HG03457 (cell line): ENCODE data around the gene GNAS.

Experiments used
- ATAC-seq: cut with Tn5 transposase; IDR thresholded peaks from one replicate; pipeline ENCODE4 v1.9.1; 2021; ENCODE audit warnings: moderate number of reproducible peaks; ENCODE audit not compliant: unreplicated experiment

Gene GNAS

GRCh38 chr20:58878399-58878798 lies 25.9 kb downstream of the GNAS start:
- ATAC-seq: no peak

DNA sequence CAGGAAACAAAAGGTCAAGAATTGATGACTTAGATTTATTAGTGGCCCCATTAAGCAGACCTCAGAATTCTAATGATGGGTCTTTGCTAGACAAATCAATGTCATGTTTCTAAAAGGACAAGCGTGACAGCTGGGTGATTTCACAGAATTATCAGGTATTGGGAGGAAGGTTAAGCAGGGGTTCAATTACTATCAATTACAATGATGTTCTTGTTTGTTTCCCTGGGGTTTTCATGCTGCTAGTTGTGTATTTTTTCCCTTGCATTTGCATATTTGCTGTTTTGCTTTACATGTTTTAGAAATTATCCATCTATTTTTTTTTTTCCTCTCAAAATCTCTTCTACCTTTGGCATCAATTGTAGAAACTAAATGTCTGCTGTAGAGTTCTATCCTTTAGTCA lies 27.9 kb downstream of the GNAS start:
- ATAC-seq: no peak

DNA sequence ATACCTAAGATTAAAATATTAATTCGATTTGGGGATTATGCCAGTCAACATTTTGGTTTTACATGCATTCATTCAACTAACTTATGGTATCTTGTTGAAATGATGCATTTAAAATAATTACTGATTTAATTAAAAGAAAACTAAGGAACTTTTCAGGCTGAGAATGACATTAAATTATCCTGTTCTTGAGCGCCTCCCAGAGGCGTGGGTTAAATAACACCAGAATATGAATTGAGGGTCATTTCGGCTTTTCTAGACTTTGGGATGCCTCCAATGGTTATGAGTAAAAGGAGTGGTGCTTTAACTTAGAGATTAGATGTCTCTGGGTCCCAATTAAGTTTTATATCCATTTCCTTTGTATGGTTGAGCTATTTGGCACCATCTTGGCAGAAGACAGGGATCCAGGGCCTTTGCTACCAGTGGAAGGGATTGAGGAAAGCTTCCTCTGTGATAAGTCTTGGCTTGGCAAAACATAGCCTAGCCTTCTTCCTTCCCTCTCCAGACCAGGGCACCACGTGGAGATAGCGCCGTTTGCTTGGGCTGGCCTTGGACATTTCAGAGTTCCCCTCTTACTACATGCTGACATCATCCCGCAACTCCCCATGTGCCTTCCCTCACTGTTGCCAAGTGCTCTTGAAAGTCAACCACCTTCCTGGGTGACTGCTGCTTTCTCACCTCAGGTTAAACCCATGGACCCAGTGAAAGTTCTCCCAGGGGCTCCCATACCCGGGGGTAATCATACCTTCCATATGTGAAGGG lies 28.7 kb downstream of the GNAS start:
- no peak for ATAC-seq

GRCh38 chr20:58882704-58883089 lies 30.2 kb downstream of the GNAS start:
- ATAC-seq: no peak

DNA sequence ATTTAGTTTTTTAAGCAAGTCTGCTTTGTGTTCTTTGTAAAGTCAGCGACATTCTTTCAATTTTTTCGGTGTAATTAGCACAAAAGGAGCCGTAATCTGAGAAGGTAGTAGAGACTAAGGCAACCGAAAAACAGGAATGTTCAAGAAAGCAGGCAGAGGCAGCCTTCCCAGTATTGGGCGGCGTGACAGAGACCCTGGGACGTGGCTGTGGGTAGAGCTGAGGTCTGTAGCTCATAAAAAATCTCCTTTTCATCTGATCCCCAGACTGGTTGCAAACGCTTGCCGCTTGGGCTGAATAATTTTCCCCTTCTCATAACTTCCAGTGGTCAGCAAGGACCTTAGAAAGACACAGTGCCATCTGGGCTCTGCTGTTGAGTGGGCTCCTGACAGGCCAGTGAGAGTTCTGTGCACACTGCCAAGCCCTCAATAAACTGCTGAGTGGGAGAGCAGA lies 30.8 kb downstream of the GNAS start:
- no peak for ATAC-seq

DNA sequence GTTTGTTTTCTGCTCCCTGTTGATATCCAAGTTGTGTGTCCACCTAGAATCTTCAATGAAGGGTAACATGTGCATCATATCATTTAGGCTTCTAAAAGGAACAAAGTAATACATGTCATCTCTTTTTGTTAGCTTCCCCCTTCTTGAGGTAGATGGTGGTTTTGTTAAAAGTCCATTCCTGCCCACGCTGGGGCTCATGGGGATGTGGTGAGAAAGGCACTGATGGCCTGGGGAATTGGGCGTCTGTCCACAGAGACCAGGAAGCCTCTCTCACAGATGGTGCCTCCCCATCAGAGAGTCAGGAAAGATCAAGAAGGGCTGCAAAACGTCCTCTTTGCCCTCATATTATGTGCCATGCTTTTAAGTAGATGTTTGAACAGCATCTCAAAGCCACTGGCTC lies 32.5 kb downstream of the GNAS start:
- no peak for ATAC-seq

GRCh38 chr20:58886546-58886945 lies 34.0 kb downstream of the GNAS start:
- ATAC-seq: no peak

- no peak for ATAC-seq
Measured at GRCh38 chr20:58888103-58888502, 35.6 kb downstream of the GNAS start.

DNA sequence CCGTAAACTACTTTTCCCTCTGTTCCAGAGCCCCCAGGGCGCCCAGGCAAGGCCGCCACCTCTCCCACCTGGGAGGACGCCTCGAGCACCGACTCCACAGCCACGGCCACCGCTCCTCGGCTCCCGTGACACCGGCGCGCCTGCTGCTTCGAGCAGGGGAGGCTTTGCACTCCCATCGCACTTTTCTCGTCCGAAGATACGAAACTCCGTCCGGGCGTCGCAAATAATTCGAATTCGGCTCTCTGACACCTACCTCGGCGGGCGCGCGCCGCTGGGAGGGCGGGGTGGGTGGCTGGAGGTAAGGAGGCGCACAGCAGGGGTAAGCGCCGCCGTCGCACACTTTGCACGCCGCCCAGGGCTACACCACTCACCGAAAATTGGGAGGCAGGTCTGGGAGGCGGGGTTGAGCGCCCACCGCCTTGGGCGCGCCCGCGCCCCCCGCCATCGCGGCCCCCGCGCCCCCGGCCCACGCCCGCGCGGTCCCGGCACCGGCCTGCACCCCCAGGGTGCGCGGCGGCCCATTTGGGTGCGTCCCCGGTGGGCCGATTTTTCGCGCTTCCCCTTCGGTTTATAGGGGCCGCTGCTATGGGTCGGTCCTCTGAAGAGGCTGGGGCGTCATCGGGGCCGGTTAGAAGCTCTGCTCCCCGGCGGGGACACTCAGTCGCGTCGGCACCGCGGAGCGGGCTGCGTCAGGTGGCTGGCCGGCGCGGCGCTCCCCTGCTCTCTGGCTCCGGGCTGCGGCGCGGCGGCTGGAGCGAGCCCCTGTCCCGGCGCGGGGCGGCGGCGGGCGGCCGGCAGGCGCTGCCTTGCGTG lies 36.2 kb downstream of the GNAS start:
- peak; percentile 34 for ATAC-seq

- no peak for ATAC-seq
Measured at GRCh38 chr20:58889334-58889760, 36.8 kb downstream of the GNAS start.

GRCh38 chr20:58889798-58890517 lies 37.4 kb downstream of the GNAS start:
- no peak for ATAC-seq

DNA sequence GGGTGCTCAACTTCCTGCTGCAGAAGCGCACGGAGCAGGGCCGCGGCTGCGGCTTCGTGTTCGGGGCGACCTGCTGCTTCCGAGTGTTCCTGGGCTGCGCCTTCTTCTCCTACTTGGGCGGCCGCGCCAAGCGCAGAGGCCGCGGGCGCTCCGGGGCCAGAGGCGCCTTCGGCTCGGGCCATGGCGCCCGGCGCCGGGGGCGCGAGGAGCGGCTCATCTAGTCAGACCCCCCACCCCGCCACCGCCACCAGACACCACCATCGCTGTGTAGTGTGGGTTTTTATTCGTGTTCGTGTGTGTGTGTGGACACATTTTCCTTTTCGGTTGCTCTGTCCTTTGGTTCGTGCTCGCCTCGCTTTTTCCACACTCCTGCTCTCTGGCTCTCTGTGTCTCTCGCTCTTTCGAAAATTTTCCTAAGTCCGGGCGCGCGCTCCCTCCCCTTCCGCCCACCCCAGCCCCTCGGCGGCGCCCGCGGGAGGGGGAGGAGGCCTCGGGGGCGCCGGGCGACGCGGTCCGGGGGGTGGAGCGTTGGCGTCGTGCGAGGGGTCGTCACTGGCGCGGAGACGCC lies 38.1 kb downstream of the GNAS start:
- ATAC-seq: no peak

- no peak for ATAC-seq
Measured at GRCh38 chr20:58891086-58891717, 38.7 kb downstream of the GNAS start.

GRCh38 chr20:58891718-58892140 lies 39.2 kb downstream of the GNAS start:
- no peak for ATAC-seq

DNA sequence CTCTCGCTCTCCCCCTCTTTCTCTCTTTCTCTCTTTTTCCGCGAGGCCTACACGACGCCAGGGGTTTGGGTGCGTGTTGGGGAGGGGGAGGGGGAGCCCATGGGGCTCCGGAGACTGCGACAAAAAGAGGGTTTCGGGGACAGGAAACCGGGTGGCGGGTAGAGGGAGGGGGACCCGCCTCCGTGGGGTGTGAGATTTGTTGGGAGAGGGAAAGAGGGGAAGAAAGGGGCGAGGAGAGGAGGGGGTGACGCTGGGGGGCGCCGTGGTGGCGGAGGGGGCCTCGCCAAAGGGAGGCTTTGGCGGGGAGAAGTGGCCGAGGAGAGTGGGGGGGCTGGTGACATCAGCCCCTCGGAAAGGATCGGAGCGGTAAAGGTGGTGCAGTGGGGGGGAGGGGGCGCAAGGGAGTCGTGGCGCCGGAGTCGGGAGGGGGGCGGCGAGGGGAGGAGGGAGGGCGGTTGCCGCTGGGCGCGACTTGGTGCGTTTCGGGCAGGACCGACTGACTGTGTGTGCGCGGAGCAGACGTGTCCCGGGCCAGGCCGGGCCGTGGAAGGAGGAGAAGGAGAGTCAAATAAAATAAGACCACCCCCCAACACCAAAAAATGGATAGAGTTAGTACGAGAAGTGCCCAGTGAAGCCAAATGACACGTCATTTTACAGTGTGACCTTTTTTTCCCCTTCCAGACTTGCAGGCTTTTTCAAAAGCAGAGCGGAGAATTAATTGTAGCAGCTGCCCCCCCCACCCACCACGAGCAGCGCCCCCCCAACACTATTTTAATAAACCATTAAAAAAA lies 39.8 kb downstream of the GNAS start:
- no peak for ATAC-seq

GRCh38 chr20:58892932-58893224 lies 40.4 kb downstream of the GNAS start:
- ATAC-seq: no peak

DNA sequence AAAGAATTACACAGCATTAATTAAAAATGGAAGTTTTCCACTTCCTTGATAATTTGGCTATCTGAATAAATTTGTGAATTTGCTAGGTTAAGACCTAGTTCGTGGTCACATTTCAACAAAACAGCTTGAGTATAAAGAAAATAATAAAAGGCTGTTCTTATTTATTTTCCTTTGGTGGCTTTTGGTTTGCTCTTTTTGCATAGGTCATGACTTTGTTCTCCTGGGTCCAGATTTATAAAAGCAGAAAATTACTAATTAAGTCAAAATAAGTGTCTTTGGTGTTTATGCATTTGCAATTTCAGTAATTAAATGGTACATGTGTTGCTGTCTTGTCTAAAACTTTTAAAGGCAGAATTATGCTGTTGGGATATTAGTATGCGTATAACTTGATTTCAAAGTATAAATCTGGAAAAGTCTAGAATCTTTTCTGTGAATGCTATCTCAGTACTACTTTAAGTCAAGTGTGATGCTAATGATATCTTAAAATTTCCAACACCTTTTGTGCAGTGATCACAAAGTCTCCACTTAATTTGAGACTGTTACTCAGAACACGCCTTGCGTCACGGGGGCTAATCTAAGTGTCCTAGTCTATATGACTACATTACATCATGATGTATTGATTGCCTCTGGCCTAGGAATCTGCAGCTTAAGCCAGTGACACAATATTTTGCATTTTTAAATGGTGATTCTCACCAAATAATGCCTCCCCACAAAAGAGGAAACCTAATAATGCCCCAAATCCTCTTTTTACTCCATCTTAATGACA lies 41.0 kb downstream of the GNAS start:
- no peak for ATAC-seq

- no peak for ATAC-seq
Measured at GRCh38 chr20:58894652-58895447, 42.3 kb downstream of the GNAS start.
